Measurements from ENCODE around the gene CRABP2.

DNA sequence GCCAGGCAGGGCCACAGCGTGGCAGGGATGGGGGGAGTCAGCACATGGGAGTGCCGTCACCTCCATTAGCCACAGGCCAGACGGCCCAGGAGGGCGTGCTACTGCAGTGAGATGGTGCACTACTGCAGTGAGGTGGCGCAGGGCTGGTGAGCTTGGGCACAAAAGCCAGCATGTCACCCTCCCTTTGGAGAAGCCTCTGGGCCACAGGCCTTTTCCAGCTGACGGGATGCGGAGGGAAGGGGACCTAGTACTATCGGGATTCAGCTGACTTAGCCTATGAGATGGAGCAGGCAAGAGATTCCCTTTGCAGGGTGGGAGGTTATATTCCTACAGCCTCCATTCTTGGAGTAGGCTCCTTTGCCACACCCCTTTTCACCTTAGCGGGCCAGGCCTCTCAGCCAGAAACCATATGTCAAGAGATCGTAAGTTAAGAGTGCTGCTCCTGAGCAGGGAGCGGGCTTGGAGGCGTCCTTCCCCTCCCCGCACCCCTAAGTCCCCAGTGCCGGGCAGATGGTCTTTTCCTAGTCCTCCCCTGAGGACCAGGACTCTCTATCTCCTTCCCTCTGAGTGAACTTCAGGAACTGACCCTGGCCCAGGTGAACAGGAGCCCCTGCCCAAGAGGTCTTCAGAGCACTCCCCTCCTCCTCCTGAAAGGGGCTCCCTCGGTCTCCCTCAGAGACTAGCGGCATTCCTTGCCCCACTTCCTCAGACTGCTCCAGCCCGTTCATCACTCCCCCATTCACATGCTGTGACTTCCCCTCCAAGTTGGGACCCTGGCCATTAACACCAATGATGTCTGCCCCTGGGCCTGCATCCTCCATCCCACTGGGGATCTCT, 36.4 kb downstream of the CRABP2 start:
- TF ChIP-seq, protein P1, sequence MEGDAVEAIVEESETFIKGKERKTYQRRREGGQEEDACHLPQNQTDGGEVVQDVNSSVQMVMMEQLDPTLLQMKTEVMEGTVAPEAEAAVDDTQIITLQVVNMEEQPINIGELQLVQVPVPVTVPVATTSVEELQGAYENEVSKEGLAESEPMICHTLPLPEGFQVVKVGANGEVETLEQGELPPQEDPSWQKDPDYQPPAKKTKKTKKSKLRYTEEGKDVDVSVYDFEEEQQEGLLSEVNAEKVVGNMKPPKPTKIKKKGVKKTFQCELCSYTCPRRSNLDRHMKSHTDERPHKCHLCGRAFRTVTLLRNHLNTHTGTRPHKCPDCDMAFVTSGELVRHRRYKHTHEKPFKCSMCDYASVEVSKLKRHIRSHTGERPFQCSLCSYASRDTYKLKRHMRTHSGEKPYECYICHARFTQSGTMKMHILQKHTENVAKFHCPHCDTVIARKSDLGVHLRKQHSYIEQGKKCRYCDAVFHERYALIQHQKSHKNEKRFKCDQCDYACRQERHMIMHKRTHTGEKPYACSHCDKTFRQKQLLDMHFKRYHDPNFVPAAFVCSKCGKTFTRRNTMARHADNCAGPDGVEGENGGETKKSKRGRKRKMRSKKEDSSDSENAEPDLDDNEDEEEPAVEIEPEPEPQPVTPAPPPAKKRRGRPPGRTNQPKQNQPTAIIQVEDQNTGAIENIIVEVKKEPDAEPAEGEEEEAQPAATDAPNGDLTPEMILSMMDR (IDR thresholded peaks at IDR 0.05) = no peak
- TF ChIP-seq EZH2 (IDR thresholded peaks at IDR 0.05; ENCODE audit: borderline replicate concordance, insufficient read depth, low read depth, low read length, poor library complexity, severe bottlenecking) = no peak
